Activated CD8-positive, alpha-beta memory T cell treated with anti-CD3 and anti-CD28 coated beads for 24 hours (primary cell): ENCODE measurements around the gene GRAPL.
"Not testable (repeated sequence)": the region's sequence is repeated elsewhere in the genome, so short reads cannot be mapped to it uniquely, and the experiment has no call there.

Experiments
- DNase-seq: peaks from one replicate; pipeline ENCODE4 v3.0.0-alpha.2; 2020

GRAPL gene

GRCh38 chr17:19196382-19197204, 69.2 kb downstream of the GRAPL start:
- not testable (repeated sequence) for DNase-seq

GRCh38 chr17:19202448-19202847, 75.1 kb downstream of the GRAPL start:
- DNase-seq, result not testable (repeated sequence)

- not testable (repeated sequence) for DNase-seq
These were observed 76.0 kb downstream of the GRAPL start for GRCh38 chr17:19203429-19203828.
